Measurements from ENCODE around the gene CORO2B. TPM values are rescaled to one million over a fixed set of nuclear protein-coding genes. Genes with fewer than 3 reads are reported as not detected.

The CORO2B gene
- total and polyA plus RNA-seq, 2 of the 13 experiments (the other 11 are each of a cell fraction or from before 2014, with no cell fraction given), result 0.35 to 0.63 TPM

GRCh38 chr15:68555679-68556037 is 23.1 kb upstream of the CORO2B start (continued):
- TF ChIP-seq ZNF576 (CRISPR knock-in tag; IDR thresholded peaks at IDR 0.05) (no peak), STAT6 (CRISPR knock-in tag; IDR thresholded peaks at IDR 0.05; ENCODE audit: borderline replicate concordance) (no peak), SMYD3 (CRISPR knock-in tag; IDR thresholded peaks at IDR 0.05) (no peak), JUNB (CRISPR knock-in tag; IDR thresholded peaks at IDR 0.05; ENCODE audit: borderline replicate concordance) (no peak), CTCF (CRISPR knock-in tag; IDR thresholded peaks at IDR 0.05) (no peak), ZNF572 (CRISPR knock-in tag; IDR thresholded peaks at IDR 0.05) (no peak), ZNF543 (CRISPR knock-in tag; IDR thresholded peaks at IDR 0.05) (no peak), DBP (CRISPR knock-in tag; IDR thresholded peaks at IDR 0.05; ENCODE audit: not compliant biosample characterization) (no peak), ZNF414 (CRISPR knock-in tag; IDR thresholded peaks at IDR 0.05) (no peak), MEF2D (CRISPR knock-in tag; IDR thresholded peaks at IDR 0.05) (no peak), ONECUT2 (CRISPR knock-in tag; IDR thresholded peaks at IDR 0.05) (no peak)

Measured in HepG2 (cell line).